H9 (cell line): ENCODE data around the gene LSP1. TPM values are rescaled to one million over a fixed set of nuclear protein-coding genes. Genes with fewer than 3 reads are reported as not detected.

Experiments used
- DNase-seq: peaks from one replicate; pipeline ENCODE4 v3.0.0-alpha.2; 2017
- H2AFZ ChIP-seq: one replicate; pipeline ENCODE4 v1.6.1; 2013; ENCODE audit warnings: mild to moderate bottlenecking, low read length, control low read depth, moderate library complexity
- H2AK5ac ChIP-seq: 2 replicates; pipeline ENCODE4 v1.6.1; 2013; ENCODE audit warnings: low read length, control low read depth, mixed read lengths; ENCODE audit not compliant: insufficient read length
- H2BK120ac ChIP-seq: one replicate; pipeline ENCODE4 v1.6.1; 2013; ENCODE audit warnings: low read depth, mild to moderate bottlenecking, low read length, control low read depth, inconsistent platforms; ENCODE audit not compliant: poor library complexity, severe bottlenecking
- H2BK12ac ChIP-seq: 2 replicates; pipeline ENCODE4 v1.6.1; 2013; ENCODE audit warnings: low read length, control low read depth, mixed read lengths, low read depth; ENCODE audit not compliant: insufficient read length
- H2BK15ac ChIP-seq: 2 replicates; pipeline ENCODE4 v1.6.1; 2013; ENCODE audit warnings: low read depth, low read length, control low read depth
- H2BK20ac ChIP-seq: one replicate; pipeline ENCODE4 v1.6.1; 2013; ENCODE audit warnings: low read depth, mild to moderate bottlenecking, low read length, control low read depth, inconsistent platforms; ENCODE audit not compliant: poor library complexity, severe bottlenecking
- H2BK5ac ChIP-seq: 2 replicates; pipeline ENCODE4 v1.6.1; 2013; ENCODE audit warnings: low read length, control low read depth, mixed read lengths; ENCODE audit not compliant: insufficient read length
- H3K14ac ChIP-seq: 2 replicates; pipeline ENCODE4 v1.6.1; 2013; ENCODE audit warnings: low read length, control low read depth; ENCODE audit not compliant: insufficient read depth
- H3K18ac ChIP-seq: 2 replicates; pipeline ENCODE4 v1.6.1; 2013; ENCODE audit warnings: low read depth, mild to moderate bottlenecking, mixed read lengths, low read length, control low read depth; ENCODE audit not compliant: insufficient read length
- H3K23ac ChIP-seq: 2 replicates; pipeline ENCODE4 v1.6.1; 2013; ENCODE audit warnings: low read length, control low read depth, mixed read lengths, low read depth; ENCODE audit not compliant: insufficient read length
- H3K23me2 ChIP-seq: 2 replicates; pipeline ENCODE4 v1.6.1; 2013; ENCODE audit warnings: low read depth, mild to moderate bottlenecking, mixed read lengths, low read length, control low read depth; ENCODE audit not compliant: insufficient read length, poor library complexity, severe bottlenecking
- H3K27ac ChIP-seq: 2 replicates; pipeline ENCODE4 v1.5.1; 2013; ENCODE audit warnings: low read length, control low read depth, mixed read lengths, low read depth; ENCODE audit not compliant: insufficient read length
- H3K27me3 ChIP-seq: 2 replicates; pipeline ENCODE4 v1.6.1; 2013; ENCODE audit warnings: low read length, control low read depth, inconsistent platforms; ENCODE audit not compliant: insufficient read depth
- H3K4ac ChIP-seq: 2 replicates; pipeline ENCODE4 v1.6.1; 2013; ENCODE audit warnings: low read depth, mild to moderate bottlenecking, control low read depth, inconsistent platforms, low read length, moderate library complexity
- H3K4me1 ChIP-seq: 2 replicates; pipeline ENCODE4 v1.6.1; 2013; ENCODE audit warnings: low read length, control low read depth, inconsistent platforms; ENCODE audit not compliant: insufficient read depth
- H3K4me2 ChIP-seq: 2 replicates; pipeline ENCODE4 v1.6.1; 2013; ENCODE audit warnings: low read length, control low read depth, mixed read lengths; ENCODE audit not compliant: insufficient read length, insufficient read depth
- H3K56ac ChIP-seq: 2 replicates; pipeline ENCODE4 v1.6.1; 2013; ENCODE audit warnings: low read depth, mild to moderate bottlenecking, mixed read lengths, low read length, control low read depth; ENCODE audit not compliant: insufficient read length
- H3K79me1 ChIP-seq: 2 replicates; pipeline ENCODE4 v1.6.1; 2013; ENCODE audit warnings: low read depth, mild to moderate bottlenecking, moderate library complexity, low read length, control low read depth, inconsistent platforms; ENCODE audit not compliant: insufficient read depth, poor library complexity, severe bottlenecking
- H3K79me2 ChIP-seq: 2 replicates; pipeline ENCODE4 v1.6.1; 2013; ENCODE audit warnings: low read length, control low read depth, inconsistent platforms; ENCODE audit not compliant: insufficient read depth
- H3K9ac ChIP-seq: 2 replicates; pipeline ENCODE4 v1.6.1; 2013; ENCODE audit warnings: low read length, control low read depth, mixed read lengths; ENCODE audit not compliant: insufficient read length; ENCODE audit errors: extremely low read depth
- H3K9me3 ChIP-seq: one replicate; pipeline ENCODE4 v1.6.1; 2013; ENCODE audit warnings: low read depth, low read length, inconsistent platforms; ENCODE audit not compliant: control insufficient read depth
- H3T11ph ChIP-seq: one replicate; pipeline ENCODE4 v1.6.1; 2013; ENCODE audit warnings: mild to moderate bottlenecking, low read length, control low read depth, inconsistent platforms
- H4K20me1 ChIP-seq: one replicate; pipeline ENCODE4 v1.6.1; 2013; ENCODE audit not compliant: control insufficient read depth, insufficient read length, insufficient read depth
- H4K5ac ChIP-seq: 2 replicates; pipeline ENCODE4 v1.6.1; 2013; ENCODE audit warnings: low read depth, mild to moderate bottlenecking, mixed read lengths, low read length, control low read depth; ENCODE audit not compliant: insufficient read length
- H4K8ac ChIP-seq: replicated peaks from 2 replicates; pipeline ENCODE4 v1.6.1; 2013; ENCODE audit warnings: low read length, control low read depth, mixed read lengths, low read depth; ENCODE audit not compliant: insufficient read length
- H4K91ac ChIP-seq: 2 replicates; pipeline ENCODE4 v1.6.1; 2013; ENCODE audit warnings: low read depth, mild to moderate bottlenecking, moderate library complexity, mixed read lengths, low read length, control low read depth; ENCODE audit not compliant: insufficient read length
- H3K27ac Mint-ChIP-seq, 3 experiments: 2 replicates in 2 of 3; 3 replicates in 1 of 3; pipeline ENCODE4 v1.8.0; 2020 to 2021; ENCODE audit warnings: mixed read lengths in 3 of 3, mild to moderate bottlenecking in 1 of 3, moderate library complexity in 1 of 3
- H3K27me3 Mint-ChIP-seq: 2 replicates; pipeline ENCODE4 v1.8.0; 2021; ENCODE audit warnings: low read depth, mild to moderate bottlenecking, moderate library complexity, mixed read lengths
- H3K36me3 Mint-ChIP-seq, 3 experiments: 2 replicates in 2 of 3; 3 replicates in 1 of 3; pipeline ENCODE4 v1.8.0; 2020 to 2021; ENCODE audit warnings: low read depth in 3 of 3, mixed read lengths in 3 of 3; ENCODE audit not compliant: insufficient read depth in 1 of 3
- H3K4me1 Mint-ChIP-seq, 2 experiments: 2 replicates each; pipeline ENCODE4 v1.8.0; 2020; ENCODE audit warnings: mixed read lengths in 2 of 2
- H3K4me3 Mint-ChIP-seq, 2 experiments: 2 replicates in 1 of 2; 3 replicates in 1 of 2; pipeline ENCODE4 v1.8.0; 2020 to 2021; ENCODE audit warnings: mild to moderate bottlenecking in 2 of 2, mixed read lengths in 2 of 2, moderate library complexity in 1 of 2
- H3K9me3 Mint-ChIP-seq, 2 experiments: 2 replicates in 1 of 2; 3 replicates in 1 of 2; pipeline ENCODE4 v1.8.0; 2020; ENCODE audit warnings: mild to moderate bottlenecking in 2 of 2, mixed read lengths in 2 of 2, moderate library complexity in 1 of 2
- WGBS: extraction: QIAGEN DNeasy Blood & Tissue Kit; methylation state at CpG from one replicate; pipeline ENCODE4 v1.1.7; 2013; ENCODE audit warnings: missing lambda C conversion rate, low lambda C conversion rate, mixed read lengths; ENCODE audit not compliant: insufficient read length; ENCODE audit errors: extremely low coverage; 5-methylcytosine and 5-hydroxymethylcytosine counted together
- total RNA-seq: library from RNA; stranded (reverse); gene quantifications from 2 replicates; pipeline ENCODE4 v1.2.1, GENCODE V29; 2021
- TF ChIP-seq, protein P1 (sequence below): fragments of 200-600 bp; sonication (generic); conservative IDR thresholded peaks from 3 replicates; pipeline ENCODE4 v1.8.0; 2021; ENCODE audit warnings: antibody characterized with exemption, mild to moderate bottlenecking

The LSP1 gene
- total RNA-seq, 1 experiment from 2014 or later, result not detected

DNA sequence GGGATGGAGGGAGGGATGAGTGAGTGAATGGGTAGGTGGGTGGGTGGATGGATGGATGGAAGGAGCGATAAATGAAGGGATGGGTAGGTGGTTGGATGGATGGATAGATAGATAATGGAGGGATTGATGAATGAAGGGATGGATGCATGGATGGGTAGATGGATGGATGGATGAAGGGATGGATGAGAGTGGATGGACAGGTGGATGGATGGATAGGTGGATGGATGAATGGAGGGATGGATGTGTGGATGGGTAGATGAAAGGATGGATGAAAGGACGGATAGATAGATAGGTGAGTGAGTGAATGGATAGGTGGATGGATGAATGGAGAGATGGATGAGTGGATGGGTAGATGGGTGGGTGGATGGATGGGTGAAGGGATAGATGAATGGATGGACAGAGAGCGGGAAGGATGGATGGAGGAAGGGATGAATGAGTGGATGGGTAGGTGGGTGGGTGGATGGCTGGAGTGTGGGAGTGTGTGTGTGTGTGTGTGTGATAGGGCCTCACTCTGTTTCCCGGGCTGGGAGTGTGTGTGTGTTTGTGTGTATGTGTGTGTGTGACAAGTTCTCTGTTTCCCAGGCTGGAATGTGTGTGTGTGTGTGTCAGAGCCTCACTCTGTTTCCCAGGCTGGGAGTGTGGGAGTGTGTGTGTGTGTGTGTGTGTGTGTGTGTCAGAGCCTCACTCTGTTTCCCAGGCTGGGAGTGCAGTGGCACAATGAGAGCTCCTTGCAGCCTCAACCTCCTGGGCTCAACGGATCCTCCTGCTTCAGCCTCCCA lies 40.9 kb downstream of the LSP1 start:
- Histone ChIP-seq H3K27me3 (no peaks in the 10 kb centered on the region; the same call in 1 of the 2 replicates), H3K27ac (no peak overlapping the region), H3T11ph (no peak overlapping the region), H3K79me1 (no peaks in the 10 kb centered on the region), H2BK15ac (no peak overlapping the region), H3K18ac (no peak overlapping the region), H2BK12ac (no peak overlapping the region), H3K4me1 (no peaks in the 10 kb centered on the region), H3K23ac (no peak overlapping the region), H4K91ac (no peak overlapping the region), H2BK5ac (no peak overlapping the region), H3K4me2 (no peak overlapping the region), H2AFZ (no peak overlapping the region), H3K14ac (no peak overlapping the region), H3K4ac (no peak overlapping the region), H2BK20ac (no peak overlapping the region), H4K20me1 (no peaks in the 10 kb centered on the region), H3K9ac (no peak overlapping the region), H3K9me3 (no peaks in the 10 kb centered on the region), H2AK5ac (no peak overlapping the region), H3K23me2 (no peaks in the 10 kb centered on the region), H4K8ac (no peak overlapping the region), H2BK120ac (no peak overlapping the region), H3K56ac (no peak overlapping the region), H4K5ac (no peak overlapping the region), H3K79me2 (no peaks in the 10 kb centered on the region)
- H3K4me3 Mint-ChIP-seq, result no peak overlapping the region; a peak in 1 of 5 replicates
- H3K27me3 Mint-ChIP-seq, result peaks cover 28% of the 10 kb centered on the region
- TF ChIP-seq, protein P1, sequence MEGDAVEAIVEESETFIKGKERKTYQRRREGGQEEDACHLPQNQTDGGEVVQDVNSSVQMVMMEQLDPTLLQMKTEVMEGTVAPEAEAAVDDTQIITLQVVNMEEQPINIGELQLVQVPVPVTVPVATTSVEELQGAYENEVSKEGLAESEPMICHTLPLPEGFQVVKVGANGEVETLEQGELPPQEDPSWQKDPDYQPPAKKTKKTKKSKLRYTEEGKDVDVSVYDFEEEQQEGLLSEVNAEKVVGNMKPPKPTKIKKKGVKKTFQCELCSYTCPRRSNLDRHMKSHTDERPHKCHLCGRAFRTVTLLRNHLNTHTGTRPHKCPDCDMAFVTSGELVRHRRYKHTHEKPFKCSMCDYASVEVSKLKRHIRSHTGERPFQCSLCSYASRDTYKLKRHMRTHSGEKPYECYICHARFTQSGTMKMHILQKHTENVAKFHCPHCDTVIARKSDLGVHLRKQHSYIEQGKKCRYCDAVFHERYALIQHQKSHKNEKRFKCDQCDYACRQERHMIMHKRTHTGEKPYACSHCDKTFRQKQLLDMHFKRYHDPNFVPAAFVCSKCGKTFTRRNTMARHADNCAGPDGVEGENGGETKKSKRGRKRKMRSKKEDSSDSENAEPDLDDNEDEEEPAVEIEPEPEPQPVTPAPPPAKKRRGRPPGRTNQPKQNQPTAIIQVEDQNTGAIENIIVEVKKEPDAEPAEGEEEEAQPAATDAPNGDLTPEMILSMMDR, result no peak
- DNase-seq, result no peak
- H3K4me1 Mint-ChIP-seq, result no peaks in the 10 kb centered on the region
- H3K36me3 Mint-ChIP-seq, result no peaks in the 10 kb centered on the region
- 100% methylated on average over 2 of the region's 5 CpGs for WGBS
- H3K27ac Mint-ChIP-seq, result no peak overlapping the region
- H3K9me3 Mint-ChIP-seq, result no peaks in the 10 kb centered on the region; a peak in 1 of 5 replicates
